ENCODE results near the gene ATP5ME. TPM values are rescaled to one million over a fixed set of nuclear protein-coding genes. Genes with fewer than 3 reads are reported as not detected.
A peak's percentile ranks its signal among the peaks of the same experiment; 100 is the strongest.

ATP5ME gene
- total RNA-seq, 1 experiment from 2014 or later, result 330 TPM

GRCh38 chr4:686413-687040 is 12.5 kb upstream of the ATP5ME start:
- ATAC-seq, result peak; percentile 1; the same call in 1 of the 2 replicates
- Histone ChIP-seq H3K4me2 (ENCODE audit: low read length) (peak overlapping the region; percentile 85), H2AFZ (ENCODE audit: low read depth, low read length, poor library complexity, severe bottlenecking) (no peak overlapping the region), H3K79me2 (ENCODE audit: insufficient read depth, low read length) (peaks cover 4% of the 10 kb centered on the region; the same call in 1 of the 2 replicates), H3K27me3 (ENCODE audit: insufficient read depth, low read length) (no peaks in the 10 kb centered on the region), H3K9me2 (ENCODE audit: insufficient read depth) (no peaks in the 10 kb centered on the region), H3K36me3 (ENCODE audit: control insufficient read depth in 1 of 2, insufficient read depth in 2 of 2, low read length in 2 of 2) (no peaks in the 10 kb centered on the region), H3K4me1 (ENCODE audit: control insufficient read depth in 1 of 2, insufficient read depth in 2 of 2, low read length in 2 of 2) (peaks cover 27 to 49% of the 10 kb centered on the region in 2 experiments), H3K9ac (ENCODE audit: low read length) (peak overlapping the region; percentile 70), H3K9me3 (ENCODE audit: control insufficient read depth in 1 of 2, insufficient read depth in 1 of 2, low read depth in 1 of 2, low read length in 2 of 2) (no peaks in the 10 kb centered on the region), H3K27ac (ENCODE audit: low read depth, low read length) (peak overlapping the region; percentile 92), H4K20me1 (ENCODE audit: insufficient read depth) (no peaks in the 10 kb centered on the region), H3K4me3 (replicated peaks in 1 of 2; ENCODE audit: low read depth in 1 of 2, low read length in 2 of 2) (peak overlapping the region in 1 of 2 experiments; percentile 58; a peak in 2 of 4 replicates)
- TF ChIP-seq POLR2A (IDR thresholded peaks at IDR 0.05; ENCODE audit: borderline replicate concordance, extremely low read depth, insufficient read depth, insufficient read length), result no peak
- TF ChIP-seq JUND (IDR thresholded peaks at IDR 0.05), result no peak
- TF ChIP-seq, protein P1, sequence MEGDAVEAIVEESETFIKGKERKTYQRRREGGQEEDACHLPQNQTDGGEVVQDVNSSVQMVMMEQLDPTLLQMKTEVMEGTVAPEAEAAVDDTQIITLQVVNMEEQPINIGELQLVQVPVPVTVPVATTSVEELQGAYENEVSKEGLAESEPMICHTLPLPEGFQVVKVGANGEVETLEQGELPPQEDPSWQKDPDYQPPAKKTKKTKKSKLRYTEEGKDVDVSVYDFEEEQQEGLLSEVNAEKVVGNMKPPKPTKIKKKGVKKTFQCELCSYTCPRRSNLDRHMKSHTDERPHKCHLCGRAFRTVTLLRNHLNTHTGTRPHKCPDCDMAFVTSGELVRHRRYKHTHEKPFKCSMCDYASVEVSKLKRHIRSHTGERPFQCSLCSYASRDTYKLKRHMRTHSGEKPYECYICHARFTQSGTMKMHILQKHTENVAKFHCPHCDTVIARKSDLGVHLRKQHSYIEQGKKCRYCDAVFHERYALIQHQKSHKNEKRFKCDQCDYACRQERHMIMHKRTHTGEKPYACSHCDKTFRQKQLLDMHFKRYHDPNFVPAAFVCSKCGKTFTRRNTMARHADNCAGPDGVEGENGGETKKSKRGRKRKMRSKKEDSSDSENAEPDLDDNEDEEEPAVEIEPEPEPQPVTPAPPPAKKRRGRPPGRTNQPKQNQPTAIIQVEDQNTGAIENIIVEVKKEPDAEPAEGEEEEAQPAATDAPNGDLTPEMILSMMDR (IDR thresholded peaks at IDR 0.05 in 2 of 3, conservative IDR thresholded peaks at IDR 0.05 in 1 of 3; ENCODE audit: borderline replicate concordance in 1 of 3, insufficient read depth in 1 of 3, low read depth in 2 of 3, low read length in 2 of 3), result no peak
- TF ChIP-seq, protein P2, sequence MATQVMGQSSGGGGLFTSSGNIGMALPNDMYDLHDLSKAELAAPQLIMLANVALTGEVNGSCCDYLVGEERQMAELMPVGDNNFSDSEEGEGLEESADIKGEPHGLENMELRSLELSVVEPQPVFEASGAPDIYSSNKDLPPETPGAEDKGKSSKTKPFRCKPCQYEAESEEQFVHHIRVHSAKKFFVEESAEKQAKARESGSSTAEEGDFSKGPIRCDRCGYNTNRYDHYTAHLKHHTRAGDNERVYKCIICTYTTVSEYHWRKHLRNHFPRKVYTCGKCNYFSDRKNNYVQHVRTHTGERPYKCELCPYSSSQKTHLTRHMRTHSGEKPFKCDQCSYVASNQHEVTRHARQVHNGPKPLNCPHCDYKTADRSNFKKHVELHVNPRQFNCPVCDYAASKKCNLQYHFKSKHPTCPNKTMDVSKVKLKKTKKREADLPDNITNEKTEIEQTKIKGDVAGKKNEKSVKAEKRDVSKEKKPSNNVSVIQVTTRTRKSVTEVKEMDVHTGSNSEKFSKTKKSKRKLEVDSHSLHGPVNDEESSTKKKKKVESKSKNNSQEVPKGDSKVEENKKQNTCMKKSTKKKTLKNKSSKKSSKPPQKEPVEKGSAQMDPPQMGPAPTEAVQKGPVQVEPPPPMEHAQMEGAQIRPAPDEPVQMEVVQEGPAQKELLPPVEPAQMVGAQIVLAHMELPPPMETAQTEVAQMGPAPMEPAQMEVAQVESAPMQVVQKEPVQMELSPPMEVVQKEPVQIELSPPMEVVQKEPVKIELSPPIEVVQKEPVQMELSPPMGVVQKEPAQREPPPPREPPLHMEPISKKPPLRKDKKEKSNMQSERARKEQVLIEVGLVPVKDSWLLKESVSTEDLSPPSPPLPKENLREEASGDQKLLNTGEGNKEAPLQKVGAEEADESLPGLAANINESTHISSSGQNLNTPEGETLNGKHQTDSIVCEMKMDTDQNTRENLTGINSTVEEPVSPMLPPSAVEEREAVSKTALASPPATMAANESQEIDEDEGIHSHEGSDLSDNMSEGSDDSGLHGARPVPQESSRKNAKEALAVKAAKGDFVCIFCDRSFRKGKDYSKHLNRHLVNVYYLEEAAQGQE (IDR thresholded peaks at IDR 0.05; ENCODE audit: low read depth), result no peak
- no peak for TF ChIP-seq SP1 (IDR thresholded peaks at IDR 0.05; ENCODE audit: low read depth)
- no peak for TF ChIP-seq SRF (IDR thresholded peaks at IDR 0.05; ENCODE audit: low read depth)
- no peak for TF ChIP-seq EZH2phosphoT487 (IDR thresholded peaks at IDR 0.05; ENCODE audit: borderline replicate concordance)
- no peak for TF ChIP-seq EZH2 (IDR thresholded peaks at IDR 0.05)
- TF ChIP-seq TCF7L2 (IDR thresholded peaks at IDR 0.05; ENCODE audit: borderline replicate concordance, extremely low read depth, insufficient read depth, insufficient read length), result no peak
- TF ChIP-seq CEBPB (IDR thresholded peaks at IDR 0.05; ENCODE audit: low read depth), result no peak
- BruUV-seq (replicated peaks), result no TSS peak
- ChIA-PET CTCF (interaction anchor here (1.0 to 1.6 kb wide), 3 partner anchors 9 to 13 kb away, joined by 3 to 8 read pairs (median 5); partner anchors contain the start of genes ATP5ME and MYL5), RAD21 (ENCODE audit: low non-redundant PET in 1 of 2, low total read pairs in 2 of 2, uncharacterized antibody in 2 of 2, unreplicated experiment in 2 of 2) (no interaction called here), POLR2A (interaction anchor here (0.6 to 1.8 kb wide), 3 partner anchors 12 to 84 kb away, joined by 3 to 6 read pairs (median 3); partner anchors contain the start of genes ATP5ME and MYL5)
- no peak for DNase-seq (ENCODE audit: low read depth, low spot score)
- intact Hi-C loops (cut with micrococcal nuclease), result no loop called here
